ENCODE results near the gene ADPRM. TPM values are rescaled to one million over a fixed set of nuclear protein-coding genes. Genes with fewer than 3 reads are reported as not detected.

ADPRM gene
- total and polyA plus RNA-seq, 2 donors (not counting 3 experiments of a cell fraction or from before 2014, with no cell fraction given) = 7.4 to 7.6 TPM

- H3K4me1 ChIP-seq (ENCODE audit: control insufficient read depth, extremely low read depth, insufficient read depth, low read length) = peaks cover 9% of the 10 kb centered on the region
- ChIA-PET CTCF (interaction anchor here (0.9 to 1.0 kb wide), 2 partner anchors 11 to 59 kb away, joined by 3 read pairs; no protein-coding TSS in a partner anchor), POLR2A (no interaction called here)
- no peaks in the 10 kb centered on the region for H3K27me3 ChIP-seq (ENCODE audit: control insufficient read depth in 2 of 2, insufficient read depth in 2 of 2, low read length in 2 of 2)
- dilution Hi-C loops (cut with MboI; ENCODE audit: extremely low pct_ligation_motif_present, low sequenced_read_pairs) = no loop called here
- H2AFZ ChIP-seq (ENCODE audit: low read depth, low read length) = no peak overlapping the region
- peaks cover 8 to 10% of the 10 kb centered on the region in 2 experiments for H3K36me3 ChIP-seq (ENCODE audit: control insufficient read depth in 2 of 2, extremely low read depth in 1 of 2, insufficient read depth in 2 of 2, low read length in 2 of 2)
- H3K9me3 ChIP-seq (replicated peaks; ENCODE audit: control insufficient read depth, insufficient read depth, low read length) = no peaks in the 10 kb centered on the region
- FAIRE-seq = no peak
- DNase-seq (ENCODE audit: low read depth, low spot score) = no peak
- no peak overlapping the region for H3K4me3 ChIP-seq (replicated peaks in 1 of 3; ENCODE audit: insufficient read depth in 1 of 3, low read depth in 1 of 3, low read length in 3 of 3)
- no TSS peak for BruUV-seq (replicated peaks)
- H3K9me1 ChIP-seq (replicated peaks; ENCODE audit: control insufficient read depth, extremely low read depth, insufficient read depth, low read length) = peaks cover 2% of the 10 kb centered on the region
- intact Hi-C loops (cut with micrococcal nuclease) = no loop called here
- H3K27ac ChIP-seq (ENCODE audit: insufficient read depth, low read depth, low read length) = no peak overlapping the region
- no peaks in the 10 kb centered on the region for H4K20me1 ChIP-seq (replicated peaks; ENCODE audit: control insufficient read depth, extremely low read depth, insufficient read depth, low read length)
- no peak for TF ChIP-seq FOS (IDR thresholded peaks at IDR 0.05; ENCODE audit: borderline replicate concordance, insufficient read depth, low read length)
- TF ChIP-seq MYC (IDR thresholded peaks at IDR 0.05; ENCODE audit: low read depth, low read length) = no peak
- no peak for TF ChIP-seq POLR2A (IDR thresholded peaks at IDR 0.05; ENCODE audit: low read depth, low read length)
- TF ChIP-seq MAX (IDR thresholded peaks at IDR 0.05; ENCODE audit: insufficient read depth, insufficient read length) = no peak
- TF ChIP-seq GATA2 (IDR thresholded peaks at IDR 0.05; ENCODE audit: insufficient read depth, insufficient read length, low read depth, low read length) = no peak
- TF ChIP-seq EZH2 (IDR thresholded peaks at IDR 0.05; ENCODE audit: borderline replicate concordance, low read depth, low read length, severe bottlenecking) = no peak
- TF ChIP-seq POLR2AphosphoS5 (IDR thresholded peaks at IDR 0.05; ENCODE audit: insufficient read depth, low read depth, low read length) = no peak
- no peak for TF ChIP-seq JUN (IDR thresholded peaks at IDR 0.05; ENCODE audit: borderline replicate concordance, insufficient read depth, insufficient read length, low read depth)
- TF ChIP-seq CTCF (IDR thresholded peaks at IDR 0.05; ENCODE audit: extremely low read depth in 1 of 2, insufficient read depth in 1 of 2, low read depth in 1 of 2, low read length in 2 of 2) = no peak
- no peak overlapping the region for H3K9ac ChIP-seq (replicated peaks; ENCODE audit: extremely low read depth, insufficient read depth, low read length)
- H3K4me2 ChIP-seq (ENCODE audit: insufficient read depth, low read length) = no peak overlapping the region
- peaks cover 14% of the 10 kb centered on the region for H3K79me2 ChIP-seq (ENCODE audit: control insufficient read depth, insufficient read depth, low read length)
Measured at GRCh38 chr17:10705727-10706126, 8.3 kb downstream of the ADPRM start.

Measured in endothelial cell of umbilical vein (primary cell).